NCI-H2227 (cell line): ENCODE results near the gene TET2.
A peak's percentile ranks its signal among the peaks of the same experiment; 100 is the strongest.

Experiments used
- DNase-seq: peaks from one replicate; lab custom pipeline; 2025; ENCODE audit not compliant: unreplicated experiment; lab: John Stamatoyannopoulos, UW

Gene TET2

GRCh38 chr4:105140684-105141490 is 5.8 kb upstream of the TET2 start:
- no peak for DNase-seq

- DNase-seq: peak; percentile 37
Observed at GRCh38 chr4:105145156-105145902, 1.3 kb upstream of the TET2 start.

- peak; percentile 37 for DNase-seq
Observed at GRCh38 chr4:105145903-105146275, 787 bp upstream of the TET2 start.

GRCh38 chr4:105147016-105147552 is 408 bp downstream of the TET2 start:
- DNase-seq: peak; percentile 25

GRCh38 chr4:105147553-105148161 is 981 bp downstream of the TET2 start:
- DNase-seq: peak; percentile 45

GRCh38 chr4:105148356-105148755 is 1.7 kb downstream of the TET2 start:
- no peak for DNase-seq

- no peak for DNase-seq
Observed at GRCh38 chr4:105148776-105149175, 2.1 kb downstream of the TET2 start.

GRCh38 chr4:105149771-105150170 is 3.1 kb downstream of the TET2 start:
- no peak for DNase-seq

GRCh38 chr4:105150503-105150902 is 3.8 kb downstream of the TET2 start:
- DNase-seq: no peak

- no peak for DNase-seq
Observed at GRCh38 chr4:105153749-105154148, 7.1 kb downstream of the TET2 start.

- no peak for DNase-seq
Observed at GRCh38 chr4:105154576-105154975, 7.9 kb downstream of the TET2 start.

- DNase-seq: no peak
Observed at GRCh38 chr4:105155426-105155825, 8.8 kb downstream of the TET2 start.

GRCh38 chr4:105158837-105159236 is 12.2 kb downstream of the TET2 start:
- DNase-seq: no peak

GRCh38 chr4:105162123-105162796 is 15.6 kb downstream of the TET2 start:
- DNase-seq: no peak

GRCh38 chr4:105164548-105164947 is 17.9 kb downstream of the TET2 start:
- DNase-seq: no peak

GRCh38 chr4:105166066-105166465 is 19.4 kb downstream of the TET2 start:
- DNase-seq: no peak

- DNase-seq: no peak
Observed at GRCh38 chr4:105170711-105171110, 24.0 kb downstream of the TET2 start.

GRCh38 chr4:105171912-105172311 is 25.2 kb downstream of the TET2 start:
- DNase-seq: no peak

- DNase-seq: no peak
Observed at GRCh38 chr4:105174098-105174497, 27.4 kb downstream of the TET2 start.

GRCh38 chr4:105179539-105180401 is 33.1 kb downstream of the TET2 start:
- no peak for DNase-seq
